ENCODE results near the gene CHRNB2. TPM values are rescaled to one million over a fixed set of nuclear protein-coding genes. Genes with fewer than 3 reads are reported as not detected.

The CHRNB2 gene
- polyA plus RNA-seq, 1 donor from 2014 or later = 15.5 TPM

DNA sequence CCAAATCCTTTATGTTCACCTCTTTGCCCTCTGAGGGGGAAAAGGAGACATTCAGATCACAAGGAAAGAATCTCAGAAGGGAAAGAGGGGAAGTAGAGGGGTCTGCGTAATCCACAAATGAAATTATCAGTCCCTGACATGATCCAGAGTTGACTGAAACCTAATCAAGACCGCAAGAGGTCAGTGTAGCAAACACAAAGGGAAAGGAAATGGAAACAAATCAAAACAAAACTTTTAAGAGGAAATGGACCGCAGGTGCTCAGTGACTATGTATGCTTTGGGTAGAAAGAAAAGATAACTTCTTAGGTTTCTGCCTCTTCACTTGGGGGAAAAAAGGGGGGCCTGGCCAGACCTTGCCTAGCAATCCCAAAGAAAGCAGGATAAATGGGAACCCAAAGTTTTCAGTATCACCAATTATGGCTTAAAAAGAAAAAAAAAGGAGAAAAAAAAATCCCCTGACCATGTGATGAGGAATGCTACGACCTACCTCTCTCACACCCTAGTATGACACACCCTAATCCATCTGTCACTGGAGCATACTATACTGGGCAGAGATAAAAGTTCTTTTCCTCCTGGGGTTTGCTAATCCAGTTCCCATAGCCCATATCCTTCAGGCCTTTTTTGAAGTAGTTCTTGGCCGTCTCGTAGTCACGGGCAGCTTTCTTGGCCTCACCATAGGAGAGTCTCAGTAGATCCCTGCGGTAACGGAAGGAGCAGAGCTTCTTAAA is 16.9 kb downstream of the CHRNB2 start:
- no peak overlapping the region for H3K27ac ChIP-seq (ENCODE audit: low read length)

DNA sequence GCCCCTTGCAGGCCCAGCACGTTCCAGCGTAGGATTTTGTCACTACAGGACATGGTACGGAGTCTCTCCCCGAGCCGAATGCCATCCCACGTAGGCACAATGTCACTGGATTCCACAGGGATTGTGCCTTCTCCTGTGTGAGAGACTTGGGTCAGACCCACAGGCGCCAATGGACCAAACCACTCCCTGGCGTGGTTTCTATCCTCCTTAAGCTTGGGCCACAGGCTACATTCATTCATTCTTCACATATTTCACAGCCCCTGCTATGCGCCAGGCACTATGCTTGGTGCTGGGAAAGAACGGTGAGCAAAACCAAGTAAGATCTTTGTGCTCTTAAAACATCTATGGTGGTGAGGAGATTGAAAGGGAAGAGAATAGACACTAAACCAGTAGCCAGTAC is 18.7 kb downstream of the CHRNB2 start:
- Histone ChIP-seq H3K27ac (ENCODE audit: low read length) (no peak overlapping the region), H3K4me2 (ENCODE audit: low read length) (no peak overlapping the region), H2AFZ (ENCODE audit: low read depth, low read length) (no peak overlapping the region), H4K20me1 (ENCODE audit: insufficient read depth) (no peaks in the 10 kb centered on the region), H3F3A (ENCODE audit: insufficient read depth, low read length, poor library complexity, severe bottlenecking) (no peaks in the 10 kb centered on the region), H3K36me3 (ENCODE audit: insufficient read depth, low read length) (peaks cover 14% of the 10 kb centered on the region), H3K9me2 (ENCODE audit: insufficient read depth, low read length) (no peaks in the 10 kb centered on the region), H3K9ac (ENCODE audit: low read length) (no peak overlapping the region), H3K9me3 (ENCODE audit: low read length) (no peaks in the 10 kb centered on the region), H3K79me2 (replicated peaks; ENCODE audit: insufficient read depth, low read length) (no peaks in the 10 kb centered on the region), H3K4me3 (ENCODE audit: low read length) (no peak overlapping the region), H3K27me3 (ENCODE audit: insufficient read depth, low read depth, low read length) (no peaks in the 10 kb centered on the region)
- TF ChIP-seq, protein P1, sequence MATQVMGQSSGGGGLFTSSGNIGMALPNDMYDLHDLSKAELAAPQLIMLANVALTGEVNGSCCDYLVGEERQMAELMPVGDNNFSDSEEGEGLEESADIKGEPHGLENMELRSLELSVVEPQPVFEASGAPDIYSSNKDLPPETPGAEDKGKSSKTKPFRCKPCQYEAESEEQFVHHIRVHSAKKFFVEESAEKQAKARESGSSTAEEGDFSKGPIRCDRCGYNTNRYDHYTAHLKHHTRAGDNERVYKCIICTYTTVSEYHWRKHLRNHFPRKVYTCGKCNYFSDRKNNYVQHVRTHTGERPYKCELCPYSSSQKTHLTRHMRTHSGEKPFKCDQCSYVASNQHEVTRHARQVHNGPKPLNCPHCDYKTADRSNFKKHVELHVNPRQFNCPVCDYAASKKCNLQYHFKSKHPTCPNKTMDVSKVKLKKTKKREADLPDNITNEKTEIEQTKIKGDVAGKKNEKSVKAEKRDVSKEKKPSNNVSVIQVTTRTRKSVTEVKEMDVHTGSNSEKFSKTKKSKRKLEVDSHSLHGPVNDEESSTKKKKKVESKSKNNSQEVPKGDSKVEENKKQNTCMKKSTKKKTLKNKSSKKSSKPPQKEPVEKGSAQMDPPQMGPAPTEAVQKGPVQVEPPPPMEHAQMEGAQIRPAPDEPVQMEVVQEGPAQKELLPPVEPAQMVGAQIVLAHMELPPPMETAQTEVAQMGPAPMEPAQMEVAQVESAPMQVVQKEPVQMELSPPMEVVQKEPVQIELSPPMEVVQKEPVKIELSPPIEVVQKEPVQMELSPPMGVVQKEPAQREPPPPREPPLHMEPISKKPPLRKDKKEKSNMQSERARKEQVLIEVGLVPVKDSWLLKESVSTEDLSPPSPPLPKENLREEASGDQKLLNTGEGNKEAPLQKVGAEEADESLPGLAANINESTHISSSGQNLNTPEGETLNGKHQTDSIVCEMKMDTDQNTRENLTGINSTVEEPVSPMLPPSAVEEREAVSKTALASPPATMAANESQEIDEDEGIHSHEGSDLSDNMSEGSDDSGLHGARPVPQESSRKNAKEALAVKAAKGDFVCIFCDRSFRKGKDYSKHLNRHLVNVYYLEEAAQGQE (IDR thresholded peaks at IDR 0.05; ENCODE audit: borderline replicate concordance) = no peak
- TF ChIP-seq RAD21 (conservative IDR thresholded peaks at IDR 0.05) = no peak
- no peak for TF ChIP-seq EP300 (conservative IDR thresholded peaks at IDR 0.05; ENCODE audit: poor library complexity, severe bottlenecking)
- TF ChIP-seq TAF1 (IDR thresholded peaks at IDR 0.05; ENCODE audit: low read depth) = no peak
- TF ChIP-seq EZH2 (IDR thresholded peaks at IDR 0.05; ENCODE audit: borderline replicate concordance, insufficient read depth, low read length, poor library complexity, severe bottlenecking) = no peak
- TF ChIP-seq, protein P2, sequence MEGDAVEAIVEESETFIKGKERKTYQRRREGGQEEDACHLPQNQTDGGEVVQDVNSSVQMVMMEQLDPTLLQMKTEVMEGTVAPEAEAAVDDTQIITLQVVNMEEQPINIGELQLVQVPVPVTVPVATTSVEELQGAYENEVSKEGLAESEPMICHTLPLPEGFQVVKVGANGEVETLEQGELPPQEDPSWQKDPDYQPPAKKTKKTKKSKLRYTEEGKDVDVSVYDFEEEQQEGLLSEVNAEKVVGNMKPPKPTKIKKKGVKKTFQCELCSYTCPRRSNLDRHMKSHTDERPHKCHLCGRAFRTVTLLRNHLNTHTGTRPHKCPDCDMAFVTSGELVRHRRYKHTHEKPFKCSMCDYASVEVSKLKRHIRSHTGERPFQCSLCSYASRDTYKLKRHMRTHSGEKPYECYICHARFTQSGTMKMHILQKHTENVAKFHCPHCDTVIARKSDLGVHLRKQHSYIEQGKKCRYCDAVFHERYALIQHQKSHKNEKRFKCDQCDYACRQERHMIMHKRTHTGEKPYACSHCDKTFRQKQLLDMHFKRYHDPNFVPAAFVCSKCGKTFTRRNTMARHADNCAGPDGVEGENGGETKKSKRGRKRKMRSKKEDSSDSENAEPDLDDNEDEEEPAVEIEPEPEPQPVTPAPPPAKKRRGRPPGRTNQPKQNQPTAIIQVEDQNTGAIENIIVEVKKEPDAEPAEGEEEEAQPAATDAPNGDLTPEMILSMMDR (IDR thresholded peaks at IDR 0.05; ENCODE audit: poor library complexity, severe bottlenecking) = no peak
- TF ChIP-seq SMC3 (conservative IDR thresholded peaks at IDR 0.05; ENCODE audit: poor library complexity) = no peak
- TF ChIP-seq MXI1 (conservative IDR thresholded peaks at IDR 0.05; ENCODE audit: poor library complexity, severe bottlenecking) = no peak
- TF ChIP-seq POLR2AphosphoS5 (IDR thresholded peaks at IDR 0.05) = no peak

More for the DNA sequence above, 16.9 kb downstream of the CHRNB2 start:
- Histone ChIP-seq H3K36me3 (ENCODE audit: insufficient read depth, low read length) (peaks cover 13% of the 10 kb centered on the region), H3K79me2 (replicated peaks; ENCODE audit: insufficient read depth, low read length) (no peaks in the 10 kb centered on the region), H3K27me3 (ENCODE audit: insufficient read depth, low read depth, low read length) (no peaks in the 10 kb centered on the region), H3K4me3 (ENCODE audit: low read length) (no peak overlapping the region), H3K9ac (ENCODE audit: low read length) (no peak overlapping the region), H3K9me2 (ENCODE audit: insufficient read depth, low read length) (no peaks in the 10 kb centered on the region), H3K9me3 (ENCODE audit: low read length) (no peaks in the 10 kb centered on the region), H3F3A (ENCODE audit: insufficient read depth, low read length, poor library complexity, severe bottlenecking) (no peaks in the 10 kb centered on the region), H4K20me1 (ENCODE audit: insufficient read depth) (no peaks in the 10 kb centered on the region), H3K4me2 (ENCODE audit: low read length) (no peak overlapping the region), H2AFZ (ENCODE audit: low read depth, low read length) (no peak overlapping the region)
- no peak for TF ChIP-seq SMC3 (conservative IDR thresholded peaks at IDR 0.05; ENCODE audit: poor library complexity)
- TF ChIP-seq MXI1 (conservative IDR thresholded peaks at IDR 0.05; ENCODE audit: poor library complexity, severe bottlenecking) = no peak
- TF ChIP-seq EP300 (conservative IDR thresholded peaks at IDR 0.05; ENCODE audit: poor library complexity, severe bottlenecking) = no peak

All from neural cell (in vitro differentiated cells).